ENCODE results near the gene CNGA4.

CNGA4 gene, protein sequence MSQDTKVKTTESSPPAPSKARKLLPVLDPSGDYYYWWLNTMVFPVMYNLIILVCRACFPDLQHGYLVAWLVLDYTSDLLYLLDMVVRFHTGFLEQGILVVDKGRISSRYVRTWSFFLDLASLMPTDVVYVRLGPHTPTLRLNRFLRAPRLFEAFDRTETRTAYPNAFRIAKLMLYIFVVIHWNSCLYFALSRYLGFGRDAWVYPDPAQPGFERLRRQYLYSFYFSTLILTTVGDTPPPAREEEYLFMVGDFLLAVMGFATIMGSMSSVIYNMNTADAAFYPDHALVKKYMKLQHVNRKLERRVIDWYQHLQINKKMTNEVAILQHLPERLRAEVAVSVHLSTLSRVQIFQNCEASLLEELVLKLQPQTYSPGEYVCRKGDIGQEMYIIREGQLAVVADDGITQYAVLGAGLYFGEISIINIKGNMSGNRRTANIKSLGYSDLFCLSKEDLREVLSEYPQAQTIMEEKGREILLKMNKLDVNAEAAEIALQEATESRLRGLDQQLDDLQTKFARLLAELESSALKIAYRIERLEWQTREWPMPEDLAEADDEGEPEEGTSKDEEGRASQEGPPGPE

DNA sequence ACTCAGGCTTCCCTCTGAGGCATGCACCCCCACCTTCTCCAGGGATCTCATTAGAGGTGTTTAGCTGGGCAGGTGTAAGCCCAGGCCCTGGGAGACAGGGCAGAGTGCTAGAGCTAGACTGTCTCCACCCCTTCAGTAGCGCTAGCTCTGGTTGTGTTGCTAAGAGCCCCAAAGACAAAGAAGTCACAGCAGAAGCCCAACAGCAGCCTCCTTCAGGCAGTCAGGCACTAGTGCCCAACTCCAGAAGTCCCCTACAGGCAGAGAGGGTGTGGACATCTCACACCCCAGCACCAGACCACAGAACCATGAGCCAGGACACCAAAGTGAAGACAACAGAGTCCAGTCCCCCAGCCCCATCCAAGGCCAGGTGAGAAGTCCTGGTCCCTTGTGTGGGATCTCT is at the start of gene CNGA4:
CNGA4 (plus strand) TSS at position 188 of the 400 bp plus-strand sequence; CDS start at position 306, 118 bp downstream.
- DNase-seq, result no peak

DNA sequence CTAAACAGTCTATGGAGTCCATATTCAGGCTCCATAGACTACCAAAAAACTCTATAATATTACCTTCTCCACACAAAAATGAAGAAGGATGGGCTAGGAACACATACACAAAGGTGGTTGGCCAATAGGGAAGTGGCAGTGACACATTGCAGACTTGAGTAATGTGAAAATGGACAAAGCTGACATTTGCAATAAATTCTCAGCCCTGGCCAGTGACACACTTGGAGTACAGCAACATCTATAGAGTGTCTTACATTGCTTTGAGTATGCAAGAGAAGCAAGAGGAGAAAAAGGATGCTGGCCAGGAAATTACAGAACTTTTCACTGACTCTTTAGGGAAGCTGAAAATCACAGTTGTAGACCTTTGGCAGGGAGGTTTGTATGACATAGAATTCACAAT is 47.1 kb upstream of the CNGA4 start:
- no peak for DNase-seq

DNA sequence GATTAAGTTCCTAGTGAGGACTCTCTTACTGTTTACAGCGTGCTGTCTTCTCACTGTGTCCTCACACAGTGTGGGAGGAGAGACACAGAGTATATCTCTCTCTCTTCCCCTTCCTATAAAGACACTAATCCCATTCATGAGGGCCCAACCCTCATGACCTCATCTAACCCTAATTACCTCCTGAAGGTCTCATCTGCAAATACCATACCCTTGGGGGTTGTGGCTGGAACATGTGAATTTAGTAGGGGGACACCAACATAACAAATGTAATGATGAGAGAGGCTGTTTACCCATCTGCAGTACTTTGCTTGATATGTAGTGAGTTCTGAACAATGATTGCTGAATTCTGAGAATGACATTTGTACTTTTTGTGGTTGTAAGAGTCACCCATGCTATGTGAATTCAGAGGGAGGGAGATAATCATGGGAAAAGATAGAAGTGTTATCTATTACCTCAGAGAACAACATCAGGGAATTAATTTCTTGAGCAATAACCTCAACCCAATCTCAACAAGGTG is 44.8 kb upstream of the CNGA4 start:
- no peak for DNase-seq

DNA sequence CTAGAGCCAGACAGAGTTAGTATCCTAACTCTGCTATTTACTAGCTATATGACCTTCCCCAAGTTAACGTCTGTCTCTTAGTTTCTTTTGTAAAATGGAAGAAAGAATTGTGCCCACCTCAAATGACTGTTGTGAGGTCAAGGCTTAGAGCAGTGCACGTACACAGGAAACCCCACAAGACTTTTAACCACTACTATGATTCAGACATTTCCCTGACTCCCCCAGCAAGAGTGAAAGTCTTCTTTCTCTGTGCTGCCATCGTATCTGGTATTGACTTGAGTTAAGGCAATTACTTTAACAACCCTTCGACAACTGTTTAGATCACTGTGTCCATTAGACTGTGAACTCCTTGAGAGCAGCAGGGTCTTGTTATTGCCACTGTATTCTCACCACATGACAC is 42.5 kb upstream of the CNGA4 start:
- DNase-seq, result no peak

DNA sequence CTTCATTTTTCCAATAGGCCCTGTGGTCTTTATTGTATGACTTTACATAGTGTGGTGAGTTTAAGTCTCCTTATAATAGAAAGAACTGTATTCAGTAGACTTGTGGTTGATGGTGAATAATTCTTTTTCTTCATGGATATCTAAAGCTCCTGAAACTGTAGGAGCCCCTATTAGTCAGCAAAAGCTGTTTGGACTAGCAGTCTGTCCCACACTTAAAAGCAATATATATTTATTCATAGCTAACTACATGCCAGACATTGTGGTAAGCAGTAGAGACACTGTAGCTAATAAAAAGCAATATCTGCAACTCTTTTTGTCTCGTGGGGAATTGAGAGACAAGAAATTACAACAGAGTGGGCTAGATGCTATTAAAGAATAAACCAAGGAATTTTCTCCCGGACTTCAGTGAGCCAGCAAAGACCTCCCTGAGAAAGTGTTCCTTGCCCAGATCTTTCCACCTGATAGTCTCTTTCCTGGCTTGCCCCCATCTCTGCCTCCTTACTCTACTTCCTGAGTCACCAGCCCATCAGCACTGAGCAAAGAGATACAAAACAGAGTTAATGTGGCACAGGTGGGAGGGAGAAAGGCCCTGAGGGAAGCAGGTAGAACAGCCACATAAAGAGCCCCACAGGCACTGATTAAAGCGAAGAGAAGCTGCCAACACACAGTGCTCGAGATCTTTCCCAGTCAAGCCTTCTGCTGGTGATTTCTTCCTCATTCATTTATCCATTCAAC is 41.3 kb upstream of the CNGA4 start:
- DNase-seq, result no peak

DNA sequence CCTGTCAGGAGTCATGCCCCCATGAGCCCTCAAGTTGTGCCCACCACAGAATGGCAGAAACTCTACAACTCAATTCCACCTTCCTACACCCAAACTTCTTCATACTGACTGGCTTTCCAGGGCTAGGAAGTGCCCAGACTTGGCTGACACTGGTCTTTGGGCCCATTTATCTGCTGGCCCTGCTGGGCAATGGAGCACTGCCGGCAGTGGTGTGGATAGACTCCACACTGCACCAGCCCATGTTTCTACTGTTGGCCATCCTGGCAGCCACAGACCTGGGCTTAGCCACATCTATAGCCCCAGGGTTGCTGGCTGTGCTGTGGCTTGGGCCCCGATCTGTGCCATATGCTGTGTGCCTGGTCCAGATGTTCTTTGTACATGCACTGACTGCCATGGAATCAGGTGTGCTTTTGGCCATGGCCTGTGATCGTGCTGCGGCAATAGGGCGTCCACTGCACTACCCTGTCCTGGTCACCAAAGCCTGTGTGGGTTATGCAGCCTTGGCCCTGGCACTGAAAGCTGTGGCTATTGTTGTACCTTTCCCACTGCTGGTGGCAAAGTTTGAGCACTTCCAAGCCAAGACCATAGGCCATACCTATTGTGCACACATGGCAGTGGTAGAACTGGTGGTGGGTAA is 39.6 kb upstream of the CNGA4 start, which contains the start of gene OR52W1:
OR52W1 (plus strand) TSS at position 51 of the 637 bp plus-strand sequence; CDS start at position 51, 0 bp downstream.
- DNase-seq, result no peak

DNA sequence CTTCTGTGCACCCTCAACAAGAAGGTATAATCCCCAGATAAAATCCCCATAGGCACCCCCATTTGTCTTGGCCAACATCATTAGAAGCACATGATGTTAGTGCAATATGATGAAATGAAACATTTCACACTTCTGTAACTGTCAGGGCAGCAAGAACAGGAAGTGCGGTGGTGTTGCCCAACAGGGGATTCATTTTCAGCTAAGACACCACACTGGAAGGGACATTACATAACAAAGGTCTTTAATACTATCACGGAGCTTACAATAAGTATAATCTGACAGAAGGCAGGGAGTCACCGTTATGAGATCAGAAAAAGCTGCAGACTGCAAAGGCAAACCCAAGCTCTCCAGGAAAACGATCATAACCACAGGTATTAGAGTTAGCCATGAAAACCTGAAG is 37.9 kb upstream of the CNGA4 start:
- DNase-seq, result no peak

DNA sequence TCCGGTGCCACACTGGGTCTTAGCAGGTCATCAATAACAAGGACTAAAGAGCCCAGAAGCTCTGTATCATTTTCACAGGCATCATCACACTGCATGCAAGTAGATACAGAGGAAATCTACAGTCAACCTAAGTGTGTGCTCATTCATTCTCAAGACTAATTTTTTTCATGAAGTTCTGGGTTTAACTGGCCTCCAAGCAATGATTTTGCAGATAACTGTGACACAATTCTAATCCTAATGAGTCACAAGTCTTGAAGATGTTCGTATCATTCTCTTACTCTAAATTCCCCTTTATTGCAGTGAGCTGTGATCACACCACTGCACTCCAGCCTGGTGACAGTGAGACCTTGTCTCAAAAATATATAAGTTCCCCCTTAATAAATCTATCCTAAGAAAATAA is 37.4 kb upstream of the CNGA4 start:
- DNase-seq, result no peak

DNA sequence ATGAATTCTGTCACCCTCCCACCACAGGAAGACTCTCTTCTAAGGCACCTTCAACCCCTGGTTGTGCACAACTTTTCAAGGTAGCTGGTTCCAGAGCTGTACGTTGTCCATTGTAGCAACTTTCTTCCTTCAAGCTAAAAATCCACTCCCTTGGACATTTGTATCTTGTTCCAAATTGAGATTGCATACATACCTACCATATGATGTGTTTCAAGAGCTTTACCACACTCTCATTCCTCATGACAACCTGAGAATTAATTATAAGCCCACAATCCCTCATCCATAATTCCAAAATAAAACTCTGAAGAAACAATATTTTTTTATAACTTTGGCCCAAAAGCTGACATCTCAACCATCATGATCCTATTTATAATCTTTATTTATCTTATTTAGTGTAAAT is 36.8 kb upstream of the CNGA4 start:
- no peak for DNase-seq

DNA sequence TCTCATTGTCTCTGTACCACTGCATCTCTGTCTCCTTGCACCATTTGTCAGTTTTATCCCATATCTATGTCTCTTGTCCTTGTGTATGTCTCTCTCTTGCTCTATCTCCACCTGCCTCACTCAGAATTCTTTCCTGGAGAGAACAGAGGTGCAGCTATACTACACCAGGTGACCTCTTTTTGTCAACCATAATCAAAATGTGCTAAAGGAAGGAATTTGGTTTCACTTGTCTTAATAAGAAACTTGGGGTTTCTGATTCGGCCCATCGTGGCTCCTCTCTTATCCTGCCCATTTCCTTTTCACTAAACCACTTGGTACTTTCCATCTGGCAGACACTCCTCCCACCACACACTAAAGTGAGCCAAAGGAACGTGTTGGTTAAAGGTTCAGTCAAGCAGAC is 35.6 kb upstream of the CNGA4 start:
- DNase-seq, result no peak

DNA sequence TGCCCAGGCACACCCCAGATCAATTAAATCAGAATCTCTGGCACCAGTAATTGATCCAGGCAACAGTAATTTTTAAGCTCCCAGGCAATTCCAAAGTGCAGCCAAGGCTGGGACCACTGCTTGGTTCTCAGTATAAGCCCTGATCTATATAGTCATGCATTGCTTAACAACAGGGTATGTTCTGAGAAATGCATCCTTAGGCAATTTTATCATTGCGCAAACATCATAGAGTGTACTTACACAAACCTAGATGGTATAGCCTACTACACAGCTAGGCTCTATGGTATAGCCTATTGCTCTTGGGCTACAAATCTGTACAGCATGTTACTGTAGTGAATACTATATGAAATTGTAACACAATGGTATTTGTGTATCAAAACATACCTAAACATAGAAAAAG is 34.2 kb upstream of the CNGA4 start:
- no peak for DNase-seq

DNA sequence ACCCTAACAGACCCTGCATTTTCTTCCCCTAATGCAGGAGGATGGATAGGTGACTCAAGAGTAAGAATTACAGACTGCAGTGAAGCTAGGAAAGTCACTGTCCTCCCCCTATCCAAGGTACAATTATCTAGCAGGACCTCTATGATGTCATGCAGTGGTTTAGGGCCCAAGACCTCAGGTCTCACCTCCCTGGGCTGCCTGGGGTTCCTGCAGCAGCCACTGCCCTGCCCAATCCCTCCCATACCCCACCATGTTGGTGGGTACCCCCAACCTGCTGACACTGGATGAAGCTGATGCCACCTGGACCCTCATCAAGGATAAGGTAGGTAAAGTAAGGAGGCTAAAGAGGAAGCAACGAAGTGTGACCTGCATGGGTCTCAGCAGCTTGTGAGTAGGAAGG is 33.5 kb upstream of the CNGA4 start, which contains the start of gene C11orf42:
C11orf42 (plus strand) TSS at position 192 of the 400 bp plus-strand sequence; CDS start at position 251, 59 bp downstream.
- no peak for DNase-seq

DNA sequence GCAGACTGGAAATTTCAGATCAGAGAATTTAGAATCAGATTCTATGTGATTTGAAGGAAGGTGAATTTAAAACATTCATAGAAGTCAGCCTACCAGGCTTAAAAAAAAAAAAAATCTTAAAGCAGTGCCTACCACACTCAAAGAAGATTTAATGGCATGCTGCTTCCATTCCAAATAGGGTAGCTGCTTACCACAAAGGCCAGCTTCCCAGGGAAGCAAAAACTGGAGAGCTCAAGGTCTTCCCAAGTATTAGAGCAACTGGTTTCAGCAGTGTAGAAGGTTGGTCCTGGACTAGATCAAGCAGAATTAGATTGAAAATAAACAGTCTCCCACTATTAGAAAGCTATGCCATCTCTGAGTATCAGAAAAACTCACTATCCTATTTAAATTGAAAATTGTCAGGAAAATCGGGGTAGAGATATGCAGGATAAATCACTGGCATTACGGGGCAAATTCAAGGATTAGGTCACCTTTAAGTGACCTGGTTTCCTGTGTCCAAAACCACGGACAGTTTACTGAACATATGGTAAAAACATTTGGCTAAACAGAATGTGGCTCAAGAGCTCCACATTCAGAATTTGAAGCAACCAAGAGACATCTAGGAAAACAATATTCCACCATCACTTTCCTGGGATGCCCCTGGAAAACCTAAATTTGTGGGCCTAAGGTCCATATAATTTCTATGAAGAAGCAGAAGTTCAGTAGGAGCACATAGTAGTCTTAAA is 32.3 kb upstream of the CNGA4 start:
- no peak for DNase-seq

DNA sequence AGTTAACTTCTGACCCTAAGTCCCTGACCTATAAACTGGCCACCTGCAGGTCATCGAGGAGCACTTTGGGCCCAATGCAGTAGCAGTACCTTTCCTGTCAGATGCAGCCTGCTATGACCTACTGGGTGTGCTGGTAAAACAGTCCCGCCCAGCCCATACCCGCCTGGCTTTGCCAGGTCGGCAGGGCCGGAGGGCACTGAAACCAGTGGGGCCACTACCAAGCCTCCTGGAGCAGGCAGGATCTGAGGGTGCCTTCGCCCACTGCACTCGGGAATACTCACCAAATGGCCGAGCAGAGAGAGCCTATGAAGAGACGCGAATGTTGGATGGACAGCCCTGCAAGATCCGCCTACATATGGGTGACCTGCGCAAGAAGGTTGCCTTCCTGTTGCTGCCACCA is 29.1 kb upstream of the CNGA4 start:
- no peak for DNase-seq

DNA sequence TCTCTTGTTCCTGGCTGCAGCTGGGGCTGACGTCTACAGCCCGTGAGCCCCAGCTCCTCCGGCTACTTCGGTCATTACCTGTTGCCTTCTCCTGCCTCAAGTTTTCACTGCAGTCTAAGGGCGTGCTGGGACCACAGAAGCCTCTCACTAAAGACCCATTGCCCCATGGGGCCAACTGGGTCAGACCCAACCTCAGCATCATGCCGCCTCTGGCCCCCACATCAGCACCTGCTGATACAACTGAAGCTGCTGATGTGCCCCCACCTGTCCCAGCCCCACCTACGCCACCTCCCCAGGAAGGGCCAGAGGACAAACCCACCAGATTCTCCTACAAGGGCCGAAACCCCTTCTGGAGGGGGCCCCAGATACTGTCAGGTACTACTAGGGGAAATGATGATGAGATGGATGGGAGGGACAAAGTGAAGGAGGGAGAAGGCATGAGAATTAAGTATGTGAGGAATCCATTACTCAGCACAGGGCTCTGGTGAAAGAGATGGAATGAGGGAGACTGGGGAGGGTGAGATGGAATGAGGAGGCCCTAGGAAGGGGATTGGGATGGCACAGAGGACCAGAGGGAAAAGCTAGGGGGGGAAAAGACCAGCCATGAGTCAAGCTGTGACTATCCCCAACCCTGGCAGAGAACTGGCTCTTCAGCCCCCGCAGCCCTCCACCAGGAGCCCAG is 28.5 kb upstream of the CNGA4 start:
- DNase-seq, result no peak

DNA sequence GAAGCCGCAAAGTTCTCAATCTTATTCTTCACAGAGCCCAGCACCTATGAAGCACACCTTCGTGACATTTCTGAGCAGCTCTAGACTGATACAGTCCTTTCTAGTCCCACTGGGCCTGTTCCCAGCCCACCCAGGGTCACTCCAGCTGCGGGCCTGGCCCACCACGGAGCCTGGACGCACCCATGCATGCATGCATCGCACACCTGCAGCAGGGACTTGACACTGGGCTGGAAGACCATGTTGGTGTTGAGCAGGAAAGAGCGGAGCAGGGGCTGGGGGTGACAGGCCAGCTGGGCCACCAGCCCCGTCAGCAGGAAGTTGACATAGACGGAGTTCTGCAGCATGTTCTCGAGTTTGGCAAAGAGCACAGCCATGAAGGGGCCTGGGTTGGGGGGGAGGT is 24.4 kb upstream of the CNGA4 start:
- DNase-seq, result no peak

DNA sequence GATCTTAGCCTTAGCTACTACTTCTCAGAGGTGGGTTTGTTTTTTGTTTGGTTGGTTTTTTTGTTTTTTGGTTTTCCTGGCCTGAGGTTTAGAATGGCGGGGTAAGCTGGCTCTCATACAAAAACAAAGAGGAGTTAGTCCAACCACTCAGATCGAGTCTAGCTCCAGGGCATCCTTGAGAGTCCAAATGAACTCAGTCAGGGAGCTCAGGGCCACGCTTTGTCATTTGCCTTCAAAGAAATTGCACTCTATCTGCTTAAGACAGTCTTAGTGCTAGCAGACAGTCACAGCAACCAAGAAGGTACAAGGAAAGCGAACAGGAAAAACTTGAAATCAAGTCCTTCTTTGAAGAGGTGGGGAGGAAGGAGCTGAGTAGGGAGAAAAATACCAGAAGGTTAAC is 22.4 kb upstream of the CNGA4 start:
- no peak for DNase-seq

DNA sequence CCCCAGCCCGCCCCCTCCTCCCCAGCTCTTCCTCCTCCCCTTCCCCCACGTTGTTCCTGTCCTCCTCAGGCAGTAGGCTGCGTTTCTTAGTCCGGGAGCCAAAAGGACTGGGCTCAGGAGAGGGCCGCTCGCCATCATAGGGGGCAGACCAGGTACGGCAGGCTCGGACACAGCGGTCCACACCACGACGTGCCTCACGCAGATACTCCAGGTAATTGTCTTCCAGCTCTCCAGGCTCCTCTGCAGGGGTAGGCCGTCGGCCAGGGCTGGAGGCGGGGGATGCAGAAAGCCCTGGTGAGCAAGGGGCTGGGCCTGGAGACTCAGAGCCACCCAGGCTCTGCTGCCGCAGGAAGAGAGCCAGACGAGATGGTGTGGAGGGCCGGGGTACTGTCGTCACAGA is 21.2 kb upstream of the CNGA4 start:
- no peak for DNase-seq

DNA sequence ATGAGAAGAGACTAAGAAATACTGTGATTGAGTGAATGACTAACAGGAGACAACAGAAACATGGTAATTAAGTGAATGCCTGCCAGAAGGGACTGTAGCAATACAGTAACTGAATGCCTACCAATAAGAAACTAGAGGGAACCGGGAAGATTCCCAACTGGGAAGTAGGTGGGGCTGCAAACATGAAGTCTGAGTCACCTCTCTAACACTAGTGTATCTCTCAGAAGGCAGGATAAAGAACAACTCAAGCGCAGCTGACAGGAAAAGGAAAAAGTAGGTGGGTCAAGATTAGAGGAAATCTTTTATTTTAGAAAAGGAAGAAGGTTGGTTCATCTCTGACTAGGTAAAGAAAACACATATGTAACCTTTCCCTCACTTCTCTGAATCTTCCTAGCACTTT is 19.5 kb upstream of the CNGA4 start:
- DNase-seq, result no peak

DNA sequence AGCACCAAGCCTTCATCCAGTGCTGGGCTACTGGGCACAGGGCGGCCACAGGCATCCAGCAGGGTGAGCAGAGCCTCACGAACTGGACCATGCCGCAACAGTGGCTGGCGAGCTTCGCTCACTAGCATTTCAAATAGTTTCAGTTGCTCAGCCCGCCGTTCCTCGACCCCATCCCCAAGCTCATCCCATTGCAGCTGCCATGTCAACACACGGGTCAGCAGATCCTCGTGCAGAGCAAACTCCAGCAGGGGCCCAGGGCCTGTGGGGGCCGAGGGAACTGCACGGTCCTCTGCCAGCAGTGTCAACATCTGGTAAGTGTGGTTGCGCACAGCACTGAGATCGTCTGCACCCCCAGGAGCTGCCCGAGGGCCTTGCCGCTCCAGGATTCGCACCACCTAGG is 15.0 kb upstream of the CNGA4 start:
- no peak for DNase-seq

DNA sequence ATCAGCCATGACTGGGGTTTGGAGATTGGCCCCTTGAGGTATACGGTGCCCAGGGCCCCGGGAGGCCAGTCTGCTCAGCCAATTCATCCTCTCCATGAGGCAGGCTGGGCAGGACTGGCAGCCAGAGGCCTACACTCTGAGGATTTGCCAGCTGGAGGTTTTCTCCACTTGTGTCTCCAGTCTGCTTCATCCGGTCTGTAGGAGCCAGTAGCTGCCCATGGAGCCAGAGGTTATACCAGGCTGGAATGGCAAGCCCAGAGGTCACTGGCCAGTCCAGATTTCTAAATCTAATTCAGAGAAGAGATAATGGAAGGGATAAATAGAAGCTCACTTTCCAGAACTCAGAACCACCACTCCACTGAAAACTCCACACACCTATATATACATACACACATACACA is 14.5 kb upstream of the CNGA4 start:
- DNase-seq, result no peak

DNA sequence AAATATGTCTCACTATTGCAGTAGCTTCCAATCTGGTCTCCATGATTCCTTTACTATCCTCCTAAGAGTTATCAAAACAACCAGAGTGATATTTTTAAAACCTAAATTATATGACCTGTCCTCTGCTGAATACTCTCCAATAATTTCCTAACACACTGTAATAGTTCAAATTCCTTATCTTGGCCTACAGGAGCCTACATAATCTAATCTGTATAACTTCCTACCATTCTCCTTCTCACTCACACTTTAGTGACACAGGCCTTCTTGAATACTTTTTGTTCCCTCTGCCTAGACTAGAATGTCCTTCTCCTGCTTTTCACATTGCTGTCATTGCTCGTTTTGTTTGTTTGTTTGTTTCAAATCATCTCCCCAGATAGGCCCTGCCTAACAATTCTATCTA is 13.9 kb upstream of the CNGA4 start:
- no peak for DNase-seq
